GM18502 (cell line): Measurements from ENCODE around the gene SFI1.
A peak's percentile ranks its signal among the peaks of the same experiment; 100 is the strongest.

ENCODE experiments used
- ATAC-seq: cut with Tn5 transposase; IDR thresholded peaks from one replicate; pipeline ENCODE4 v1.9.1; 2021; ENCODE audit warnings: mild to moderate bottlenecking; ENCODE audit not compliant: unreplicated experiment, poor library complexity

SFI1 gene

DNA sequence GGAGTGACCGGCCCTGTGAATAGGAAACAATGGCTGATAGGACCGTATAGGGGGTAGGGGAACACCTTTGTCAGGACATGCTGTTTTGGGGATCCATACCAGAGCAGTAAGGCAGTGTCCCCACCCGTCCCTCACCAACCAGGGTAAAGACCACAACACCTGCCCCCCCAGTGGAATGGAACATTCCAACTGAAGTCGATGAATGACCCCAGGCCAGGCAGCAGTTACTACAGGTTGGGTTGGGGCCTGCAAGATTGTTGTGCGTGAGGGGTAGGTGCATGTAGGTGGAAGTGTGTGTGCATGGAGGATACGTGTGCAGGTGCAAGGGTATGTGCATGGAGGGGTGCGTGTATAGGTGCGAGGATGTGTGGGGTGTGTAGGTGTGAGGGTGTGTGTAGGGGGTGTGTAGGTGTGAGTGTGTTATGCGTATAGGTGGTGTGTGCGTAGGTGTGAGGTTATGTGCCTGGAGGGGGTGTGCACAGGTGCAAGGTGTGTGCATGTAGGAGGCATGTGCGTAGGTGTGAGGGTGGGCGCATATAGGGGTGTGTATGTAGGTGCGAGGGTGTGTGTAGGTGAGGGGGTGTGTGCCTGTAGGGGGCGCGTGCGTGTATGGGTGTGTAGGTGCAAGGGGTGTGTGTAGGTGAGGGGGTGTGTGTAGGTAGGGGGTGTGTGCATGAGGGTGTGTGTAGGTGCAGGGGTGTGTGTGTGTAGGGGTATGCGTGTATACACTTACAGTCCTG, 132.8 kb downstream of the SFI1 start:
- no peak for ATAC-seq

DNA sequence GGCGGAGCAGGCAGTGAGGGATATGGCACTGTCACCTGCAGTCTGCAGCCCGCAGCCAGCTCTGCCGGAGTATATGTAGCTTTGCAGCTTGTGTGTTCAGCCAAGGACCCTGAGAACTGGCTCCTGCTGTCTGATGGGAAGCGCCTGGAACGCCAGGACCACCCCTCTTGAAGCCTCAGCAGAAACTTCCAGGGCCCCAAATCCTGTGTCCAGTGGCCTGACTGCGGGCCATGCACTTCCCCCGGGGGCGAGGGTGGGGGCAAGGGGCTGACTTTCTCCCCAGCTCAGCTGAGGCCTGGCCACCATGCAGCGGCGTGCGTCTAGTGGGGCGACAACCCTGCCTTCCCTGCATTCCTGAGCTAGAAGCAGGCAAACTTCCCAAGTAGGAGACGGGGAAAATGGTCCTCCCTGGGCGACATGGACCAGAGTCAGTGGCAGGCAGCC, 133.4 kb downstream of the SFI1 start:
- ATAC-seq = no peak

DNA sequence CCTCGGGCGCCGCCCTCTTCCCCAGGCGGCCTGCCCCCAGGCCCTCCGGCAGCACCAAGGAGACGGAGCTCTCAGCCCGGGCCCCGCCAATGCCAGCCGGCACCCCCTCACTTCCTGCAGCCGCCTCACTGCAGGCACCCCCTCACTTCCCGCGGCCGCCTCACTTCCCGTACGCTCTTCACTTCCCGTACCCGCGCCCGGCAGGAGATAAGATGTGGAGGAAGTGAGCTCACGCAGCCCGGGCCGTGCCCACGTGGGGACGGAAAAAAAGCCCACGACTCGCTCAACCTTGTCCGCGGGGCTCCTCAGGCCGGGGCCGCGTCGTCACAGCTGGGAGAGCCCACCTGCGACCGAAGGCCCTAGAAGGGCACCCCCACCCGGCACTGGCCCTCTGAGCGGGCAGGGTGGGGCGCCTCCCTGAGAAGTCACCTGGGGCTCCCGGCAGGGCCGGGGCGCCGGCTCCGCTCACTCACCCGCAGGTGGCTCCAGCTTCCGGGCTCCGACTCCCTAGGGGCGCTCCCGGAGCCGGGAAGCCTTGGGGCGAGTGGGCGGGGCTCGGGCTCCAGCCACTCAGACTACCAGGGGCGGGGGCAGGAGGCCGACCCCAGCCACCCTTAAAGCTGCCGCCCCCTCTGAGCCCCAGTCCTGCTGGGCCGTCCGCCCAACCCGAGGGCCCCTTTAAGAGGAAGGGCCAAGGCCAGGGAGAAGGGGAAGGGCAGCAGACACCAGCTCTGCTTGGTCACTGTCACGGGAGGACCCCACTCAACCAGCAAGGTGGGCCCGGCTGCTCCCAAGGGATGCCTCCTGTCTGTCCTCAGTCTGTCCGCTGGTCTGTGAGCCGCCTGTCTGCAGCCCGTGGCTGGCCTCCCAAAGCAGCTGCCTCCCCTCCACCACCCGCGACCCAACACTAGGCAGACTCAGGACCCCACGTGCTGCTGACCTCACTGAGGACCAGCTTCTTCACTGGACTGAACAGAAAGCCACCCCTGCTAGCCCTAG, 134.3 kb downstream of the SFI1 start:
- peak; percentile 59 for ATAC-seq

DNA sequence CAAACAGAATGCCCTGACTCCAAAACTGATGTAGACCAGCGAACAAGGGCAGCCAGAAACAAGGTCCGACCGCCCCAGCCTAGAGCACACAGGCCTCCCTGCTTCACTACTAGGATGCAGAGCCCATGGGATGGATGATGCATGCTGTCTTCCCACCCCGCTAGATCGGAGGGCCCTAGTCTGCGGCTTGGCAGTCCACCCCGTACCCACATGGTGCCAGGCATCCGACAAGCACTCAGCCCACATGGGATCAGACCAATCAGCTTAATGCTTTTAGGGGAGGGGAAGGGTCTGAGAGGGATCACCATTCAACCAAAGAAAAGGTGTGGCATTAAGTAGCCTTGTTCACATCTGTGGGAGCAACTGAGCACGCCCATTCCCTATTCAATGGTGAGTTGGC, 135.1 kb downstream of the SFI1 start:
- no peak for ATAC-seq

DNA sequence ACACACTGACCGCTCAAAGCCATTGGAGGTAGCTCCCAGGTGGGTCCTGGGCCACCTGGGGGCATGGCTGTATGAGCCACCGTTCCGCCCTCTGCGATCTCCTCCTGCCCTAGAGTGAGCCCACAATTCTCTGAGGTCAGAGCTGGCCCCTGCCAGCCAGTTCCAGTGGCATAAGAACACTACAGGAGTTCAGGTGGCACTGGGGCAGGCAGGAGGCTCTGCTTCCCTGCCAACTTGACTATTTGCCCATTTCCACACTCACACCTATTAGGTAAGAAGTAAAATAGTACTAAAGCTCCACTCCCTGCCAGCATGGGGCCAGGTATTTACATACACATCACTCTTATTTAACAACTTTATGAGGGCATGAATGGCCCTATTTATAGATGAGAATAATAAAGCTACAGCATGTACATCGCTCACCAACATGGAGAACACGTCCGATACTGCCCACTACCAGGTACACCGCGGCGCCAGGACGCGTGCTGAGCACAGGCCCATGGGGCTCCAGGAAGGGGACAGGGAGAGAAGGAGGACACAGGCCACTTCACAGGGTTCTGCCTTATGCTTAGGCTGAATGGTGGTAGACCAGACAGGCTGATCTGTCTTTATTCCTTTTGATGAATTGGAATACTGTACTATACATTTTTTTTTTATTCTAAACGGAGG, 139.4 kb downstream of the SFI1 start:
- no peak for ATAC-seq

DNA sequence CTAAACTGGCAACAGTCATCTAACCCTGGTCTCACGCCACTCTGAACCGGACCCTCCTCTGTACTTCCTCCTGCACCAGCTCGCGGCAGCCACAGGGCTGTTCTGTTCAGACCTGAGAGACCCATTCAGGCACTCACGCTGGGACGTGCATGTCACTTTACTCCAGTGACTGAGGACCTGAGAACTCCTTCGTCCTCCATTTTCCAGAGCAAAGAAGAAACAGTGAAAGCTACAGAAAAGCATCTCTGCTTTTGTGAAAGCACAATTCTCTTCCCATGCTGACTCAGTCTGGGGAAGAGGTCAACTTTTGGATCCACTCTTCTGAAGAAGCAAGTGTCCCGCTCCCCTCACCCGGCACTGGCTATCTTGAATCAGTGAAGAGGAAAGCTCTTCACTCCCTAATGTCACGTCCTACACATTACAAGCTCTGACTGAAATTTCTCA, 141.1 kb downstream of the SFI1 start:
- peak; percentile 55 for ATAC-seq

DNA sequence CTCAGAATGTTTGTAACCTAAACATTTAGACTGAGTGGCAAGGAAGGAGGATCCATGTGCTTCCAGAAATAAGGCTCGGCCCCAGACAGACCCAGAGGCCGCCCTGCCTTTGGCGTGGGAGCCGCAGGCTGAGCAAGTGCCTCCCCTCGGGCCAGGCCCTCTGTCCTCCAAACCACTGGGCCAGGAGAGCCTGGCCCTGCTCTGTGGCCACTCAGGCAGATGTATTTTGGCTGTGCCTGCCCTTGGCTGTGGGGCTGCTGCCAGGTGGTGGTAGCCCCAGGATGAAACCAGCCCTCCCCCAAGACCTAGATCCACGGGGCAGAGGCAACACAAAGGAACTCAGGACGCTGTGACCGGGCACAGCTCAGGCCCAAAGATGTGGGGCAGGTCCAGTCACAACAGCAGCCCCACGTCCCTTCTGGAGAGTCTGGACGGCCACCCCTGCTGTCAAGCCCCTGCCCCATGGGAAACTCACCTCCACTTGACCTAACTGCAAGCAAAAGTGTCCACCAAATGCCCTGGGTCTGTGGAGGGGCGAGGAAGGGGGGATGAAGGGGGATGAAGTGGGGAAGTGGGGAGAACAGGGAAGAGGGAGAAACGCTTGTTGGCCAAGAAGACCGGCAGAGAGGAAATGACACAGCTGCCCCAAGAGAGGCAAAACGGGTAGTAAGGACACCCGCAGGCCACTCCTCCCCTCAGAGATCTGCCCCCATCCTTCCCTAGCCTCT, 141.7 kb downstream of the SFI1 start:
- ATAC-seq = peak; percentile 45

DNA sequence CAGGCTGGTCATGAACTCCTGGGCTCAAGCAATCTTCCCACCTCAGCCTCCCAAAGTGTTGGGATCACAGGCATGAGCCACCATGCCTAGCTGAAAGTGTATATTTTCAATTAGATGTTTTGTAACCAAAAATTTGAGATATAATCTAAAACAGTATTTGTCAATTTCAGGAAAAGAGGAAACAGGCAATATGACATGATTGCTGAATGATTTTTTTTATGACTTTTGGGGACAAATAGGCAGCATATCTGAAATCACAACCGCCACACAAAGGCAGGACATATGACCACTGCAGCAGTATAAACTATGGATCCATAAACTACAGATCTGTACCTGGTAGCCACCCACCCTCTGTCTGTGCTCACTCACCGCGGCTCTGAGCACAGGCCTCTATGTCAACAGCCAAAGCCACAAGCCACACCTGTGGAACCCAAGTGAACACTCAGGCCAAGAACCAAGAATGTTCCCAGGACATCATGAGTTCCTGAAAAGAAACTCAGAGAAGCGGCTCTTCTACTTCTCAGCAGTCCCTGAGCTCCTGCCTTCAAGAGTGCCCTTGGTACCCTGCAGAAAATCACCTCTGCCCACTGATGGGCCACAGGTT, 143.2 kb downstream of the SFI1 start:
- no peak for ATAC-seq

DNA sequence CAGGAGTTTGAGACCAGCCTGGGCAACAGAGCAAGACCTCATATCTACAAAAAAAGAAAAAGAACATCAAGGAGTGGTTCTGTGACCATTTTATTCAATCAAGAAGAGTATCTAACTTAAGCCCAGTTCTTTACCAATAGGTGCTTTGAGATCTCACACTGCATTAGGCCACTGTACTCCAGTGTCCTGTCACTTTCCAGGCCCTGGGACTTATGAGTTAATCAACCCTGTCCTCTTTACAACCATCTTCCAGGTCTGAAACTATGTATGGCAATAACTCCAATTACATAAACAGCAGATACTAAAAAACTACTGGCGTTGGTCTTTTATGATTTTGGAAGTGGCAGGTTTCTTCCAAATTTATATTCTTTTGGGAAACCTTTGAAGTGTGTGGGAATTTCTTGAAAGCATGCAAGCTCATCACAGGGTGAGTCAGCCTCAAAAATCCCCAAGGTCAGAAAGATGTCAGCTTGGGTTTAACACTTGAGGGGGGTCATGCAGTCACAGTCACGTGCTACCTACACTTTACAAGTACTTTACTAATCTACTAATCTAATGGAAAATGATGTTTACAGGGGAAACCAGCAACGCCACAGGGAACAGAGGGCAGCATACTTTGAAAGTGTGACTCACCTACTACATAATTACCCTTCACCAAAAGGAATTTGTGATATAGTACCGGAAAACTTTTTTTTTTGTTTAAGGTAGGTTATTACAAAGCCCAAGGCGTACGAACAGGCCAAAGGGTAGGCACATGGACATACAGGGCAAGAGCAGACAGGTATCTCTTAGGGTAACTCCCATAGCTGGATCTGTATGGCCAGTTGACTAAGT, 150.1 kb downstream of the SFI1 start:
- ATAC-seq = peak; percentile 55

DNA sequence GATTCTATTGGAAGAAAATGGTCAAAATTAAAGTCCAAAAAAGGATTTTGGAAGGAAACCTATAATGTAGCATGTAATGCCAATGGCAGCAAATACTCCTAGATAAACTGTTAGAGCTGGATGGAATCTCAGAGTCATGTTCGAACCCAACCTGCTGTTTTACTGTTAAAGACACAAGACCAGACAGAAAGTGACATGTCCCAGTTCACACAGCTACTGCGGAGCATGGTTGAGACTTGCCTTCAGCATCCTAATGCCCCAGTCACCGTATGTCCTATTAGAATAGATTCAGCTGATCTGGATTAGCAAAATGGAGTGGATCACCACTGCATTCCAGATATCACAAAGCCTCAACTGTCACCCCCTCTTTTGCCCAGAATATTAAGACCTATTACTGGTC, 150.7 kb downstream of the SFI1 start:
- no peak for ATAC-seq

DNA sequence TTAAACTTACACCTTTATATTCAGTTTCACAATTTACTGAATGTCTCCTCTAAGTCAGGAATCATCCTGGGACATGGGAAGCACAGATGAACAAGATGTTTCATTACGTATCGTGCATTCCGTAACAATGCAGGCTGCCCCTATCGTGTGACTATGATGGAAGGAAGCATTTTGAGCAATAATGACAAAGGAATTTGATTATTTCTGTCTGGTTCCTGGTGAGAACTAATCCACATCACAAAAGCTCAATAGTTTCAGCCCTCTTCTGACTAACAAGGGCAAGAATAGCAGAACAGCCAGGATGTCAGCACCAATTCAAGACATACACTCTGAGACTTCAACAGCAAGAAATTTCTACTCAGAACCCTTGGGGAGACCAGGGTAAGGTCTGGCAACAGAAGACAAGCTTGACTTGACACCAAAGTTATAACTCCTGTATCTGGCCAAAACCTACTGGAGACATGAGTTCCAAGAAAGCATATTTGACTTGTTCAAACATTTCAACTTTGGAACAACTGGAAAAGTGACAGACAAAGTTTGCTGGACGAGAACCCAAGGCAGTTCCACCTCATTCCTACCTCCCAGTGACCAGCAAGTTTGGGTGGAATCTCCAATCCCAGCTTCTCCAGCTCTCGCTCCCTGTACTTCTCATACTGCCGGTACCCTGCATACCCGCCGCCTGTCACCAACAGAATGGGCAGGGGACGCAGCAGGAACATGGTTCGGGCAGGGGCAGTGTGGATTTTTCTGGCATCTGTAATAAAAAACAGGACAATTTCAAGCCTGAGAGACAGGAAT, 151.4 kb downstream of the SFI1 start:
- ATAC-seq = no peak

DNA sequence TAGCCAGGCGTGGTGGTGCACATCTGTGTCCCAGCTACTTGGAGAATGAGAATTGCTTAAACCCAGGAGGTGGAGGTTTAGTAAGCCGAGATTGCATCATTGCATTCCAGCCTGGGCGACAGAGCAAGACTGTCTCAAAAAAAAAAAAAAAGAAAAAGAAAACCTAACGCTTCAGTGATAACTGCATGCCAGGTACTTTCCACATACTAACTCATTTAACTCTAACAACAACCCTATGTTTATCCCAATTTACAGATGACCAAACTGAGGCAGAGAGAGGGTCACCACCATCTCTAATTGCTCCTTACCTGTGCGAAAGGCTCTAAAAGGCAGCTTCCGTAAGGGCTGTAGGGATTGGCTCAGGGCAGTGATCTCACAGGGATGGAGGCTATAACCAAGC, 154.1 kb downstream of the SFI1 start:
- ATAC-seq = no peak

DNA sequence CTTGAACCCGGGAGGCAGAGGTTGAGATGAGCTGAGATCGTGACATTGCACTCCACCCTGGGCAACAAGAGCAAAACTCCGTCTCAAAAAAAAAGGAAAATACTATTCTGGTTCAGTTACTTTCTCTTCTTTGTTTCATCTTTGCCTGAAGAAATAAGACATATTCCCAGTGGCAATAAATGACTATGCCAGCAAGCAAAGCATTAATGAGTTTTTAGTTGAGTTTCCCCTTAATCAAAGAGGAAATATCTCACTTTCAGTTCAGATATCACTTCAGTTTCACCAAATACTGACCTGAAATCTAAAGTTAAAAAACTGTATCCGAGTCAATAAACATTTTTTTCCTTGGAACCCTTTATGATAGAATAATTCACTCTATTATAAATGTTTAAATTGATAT, 155.3 kb downstream of the SFI1 start:
- ATAC-seq = no peak

DNA sequence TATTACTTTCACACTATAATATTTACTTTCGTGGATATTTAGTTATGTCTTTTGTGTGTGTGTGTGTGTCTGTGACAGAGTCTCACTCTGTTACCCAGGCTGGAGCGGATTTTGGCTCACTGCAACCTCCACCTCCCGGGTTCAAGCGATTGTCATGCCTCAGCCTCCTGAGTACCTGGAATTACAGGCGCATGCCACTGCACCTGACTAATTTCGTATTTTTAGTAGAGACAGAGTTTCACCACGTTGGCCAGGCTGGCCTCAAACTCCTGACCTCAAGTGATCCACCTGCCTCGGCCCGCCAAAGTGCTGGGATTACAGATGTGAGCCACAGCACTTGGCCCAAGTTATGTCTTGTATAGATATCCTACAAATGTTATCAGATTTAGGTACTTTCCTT, 155.8 kb downstream of the SFI1 start:
- ATAC-seq = no peak

DNA sequence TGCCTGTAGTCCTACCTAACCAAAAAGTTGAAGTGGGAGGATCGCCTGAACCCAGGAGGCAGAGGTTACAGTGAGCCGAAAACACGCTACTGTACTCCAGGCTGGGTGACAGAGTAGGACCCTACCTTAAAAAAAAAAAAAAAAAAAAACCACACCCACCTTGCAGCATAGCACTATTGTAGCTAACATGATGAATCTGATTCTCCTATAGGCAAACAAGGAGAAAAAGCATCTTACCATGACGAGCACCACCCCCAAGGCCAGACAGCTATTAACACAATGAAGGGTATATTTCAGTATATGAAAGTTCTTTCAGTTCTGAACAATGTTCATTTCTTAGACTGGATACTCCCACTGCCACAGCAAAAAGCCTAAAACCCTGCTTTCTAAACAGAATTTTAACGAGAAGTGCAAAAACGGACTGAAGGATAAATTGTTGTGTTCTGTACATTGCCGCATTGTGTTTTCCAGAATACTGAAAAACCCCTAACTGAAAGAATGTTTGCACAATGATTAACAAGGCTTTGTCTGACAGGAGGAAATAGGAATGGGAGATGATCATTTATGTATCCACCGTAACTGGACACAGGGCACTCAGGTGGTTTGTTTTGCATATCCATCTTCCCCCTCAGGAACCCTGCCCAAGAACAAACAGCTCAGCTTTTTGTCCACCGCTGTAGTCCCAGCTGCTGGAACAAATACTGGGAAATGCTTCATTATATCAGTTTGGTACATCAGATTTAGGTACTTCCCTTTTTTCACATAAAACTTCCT, 156.8 kb downstream of the SFI1 start:
- ATAC-seq = no peak

DNA sequence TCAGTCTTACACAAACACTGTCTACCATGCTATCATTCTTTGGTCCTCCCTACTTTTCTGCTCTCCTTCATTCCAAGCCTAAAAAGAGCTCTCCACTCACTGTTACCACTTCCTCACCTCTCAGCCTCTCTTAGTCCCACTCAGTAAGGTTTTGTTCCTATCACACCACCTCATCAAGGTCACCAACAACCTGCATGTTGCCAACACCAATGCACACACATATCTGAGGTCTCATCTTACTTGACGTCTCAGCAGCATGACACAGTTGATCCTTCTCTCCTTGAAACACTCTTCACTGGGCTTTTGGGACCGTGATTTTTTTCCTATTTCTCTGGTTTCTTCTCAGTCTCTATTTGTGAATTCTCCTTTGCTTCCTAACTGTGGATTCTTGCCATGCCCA, 157.6 kb downstream of the SFI1 start:
- ATAC-seq = no peak

DNA sequence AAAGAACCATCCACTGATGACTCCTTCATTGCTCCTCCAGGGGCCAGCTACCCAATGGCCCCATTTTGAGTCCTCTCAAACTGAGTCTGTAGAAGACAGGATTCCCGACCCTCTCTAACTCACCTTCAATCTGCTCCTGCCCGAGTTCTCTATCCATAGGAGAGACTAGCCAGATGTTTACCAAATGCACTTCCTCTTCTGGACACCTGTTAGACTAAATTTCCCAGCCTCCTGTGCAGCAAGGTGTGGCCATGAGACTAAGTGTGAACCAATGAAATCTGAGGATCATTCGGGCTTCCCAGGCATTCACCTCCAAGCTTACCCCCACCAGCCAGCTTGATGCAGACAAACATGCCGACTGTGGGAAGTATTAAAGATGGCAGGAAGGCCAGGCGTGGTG, 158.1 kb downstream of the SFI1 start:
- no peak for ATAC-seq
